GM18858 (cell line): ENCODE results near the gene XCR1.
"Not testable (repeated sequence)": the region's sequence is repeated elsewhere in the genome, so short reads cannot be mapped to it uniquely, and the experiment has no call there.

Experiments
- ATAC-seq: cut with Tn5 transposase; IDR thresholded peaks from one replicate; pipeline ENCODE4 v1.9.1; 2021; ENCODE audit not compliant: unreplicated experiment

XCR1 gene

DNA sequence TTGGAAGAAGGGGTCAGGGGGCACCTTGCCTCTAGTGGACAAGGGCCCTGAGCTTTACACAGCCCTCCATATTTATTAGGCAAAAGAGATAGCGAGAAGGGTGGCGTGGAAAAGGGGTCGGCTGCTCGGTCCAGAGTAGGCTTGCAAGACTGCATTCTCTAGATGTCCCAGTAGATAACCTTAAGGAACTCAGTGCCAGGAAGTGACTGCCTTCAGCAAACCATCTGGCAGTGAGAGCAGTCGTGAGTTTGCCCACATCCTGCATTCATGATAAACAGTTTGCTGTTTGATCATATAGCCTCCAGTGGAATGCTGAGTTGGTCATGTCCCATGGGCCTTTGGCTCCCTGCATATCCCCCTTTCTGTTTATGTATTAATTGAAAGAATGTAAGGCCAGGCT, 18.9 kb upstream of the XCR1 start:
- ATAC-seq: not testable (repeated sequence)

DNA sequence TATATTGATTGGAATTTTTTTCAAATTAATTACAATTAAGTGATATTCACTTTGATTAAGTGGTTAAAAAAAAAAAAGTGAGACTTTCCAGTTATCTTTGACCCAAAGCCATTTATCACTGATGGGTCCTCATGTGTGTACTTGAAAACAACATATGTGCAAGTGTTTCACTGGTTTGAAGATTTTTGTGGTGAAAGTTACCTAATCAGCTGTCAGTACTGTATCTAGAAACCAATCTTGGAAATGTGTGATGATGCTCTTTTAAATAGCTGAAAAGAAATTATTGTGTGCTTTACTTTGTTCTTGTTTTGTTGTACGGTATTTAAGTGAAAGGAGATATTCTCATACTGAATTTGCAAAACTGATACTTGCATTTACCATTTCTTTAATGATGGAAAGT, 11.6 kb upstream of the XCR1 start:
- no peak for ATAC-seq

DNA sequence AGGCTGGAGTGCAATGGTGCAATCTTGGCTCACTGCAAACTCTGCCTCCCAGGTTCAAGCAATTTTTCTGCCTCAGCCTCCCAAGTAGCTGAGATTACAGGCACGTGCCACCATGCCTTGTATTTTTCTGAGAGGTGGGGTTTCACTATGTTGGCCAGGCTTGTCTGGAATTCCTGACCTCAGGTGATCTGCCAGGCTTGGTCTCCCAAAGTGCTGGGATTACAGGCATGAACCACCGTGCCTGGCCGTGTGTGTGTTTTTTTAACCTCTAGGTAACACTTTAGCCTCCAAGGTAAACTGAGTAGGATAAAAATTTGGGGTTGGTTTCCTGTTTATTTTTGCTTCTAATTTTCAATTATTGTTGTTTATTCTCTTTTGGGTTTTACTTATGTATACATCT, 10.8 kb upstream of the XCR1 start:
- not testable (repeated sequence) for ATAC-seq

DNA sequence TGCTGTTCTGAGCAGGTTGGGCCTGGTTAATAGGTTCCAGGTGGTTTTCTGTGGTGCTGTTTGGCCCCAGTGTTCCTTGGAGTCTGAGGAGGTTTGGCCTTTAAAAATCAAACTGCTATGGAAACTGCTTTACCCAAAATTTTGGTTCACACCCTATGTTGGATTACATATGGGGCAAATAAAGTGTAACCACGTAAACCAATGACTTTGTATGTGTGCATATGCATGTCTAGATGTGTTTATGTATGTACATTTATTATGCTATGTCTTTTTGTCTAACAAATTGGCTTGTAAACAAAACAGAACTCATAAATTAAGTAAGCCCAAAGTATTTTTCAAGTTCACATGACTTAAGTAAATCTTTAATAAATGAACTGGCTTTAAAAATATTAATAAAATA, 8.9 kb upstream of the XCR1 start:
- no peak for ATAC-seq

DNA sequence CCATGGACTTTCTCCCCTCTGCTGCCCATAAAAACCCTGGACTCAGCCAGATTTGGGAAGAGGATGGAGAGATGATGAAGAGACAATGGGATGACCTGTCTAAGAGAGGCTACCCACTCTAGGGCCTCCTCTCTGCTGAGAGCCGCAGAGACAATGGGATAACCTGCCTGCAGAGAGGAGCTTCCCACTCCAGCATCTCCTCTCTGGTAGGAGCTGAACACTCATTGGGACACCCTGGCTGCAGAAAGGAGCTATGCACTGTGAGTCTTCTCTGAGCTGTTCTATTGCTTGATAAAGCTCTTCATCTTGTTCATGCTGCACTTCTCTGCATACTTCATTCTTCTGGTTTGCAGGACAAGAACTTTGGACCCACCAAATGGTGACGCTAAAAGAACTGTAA, 4.5 kb upstream of the XCR1 start:
- no peak for ATAC-seq

DNA sequence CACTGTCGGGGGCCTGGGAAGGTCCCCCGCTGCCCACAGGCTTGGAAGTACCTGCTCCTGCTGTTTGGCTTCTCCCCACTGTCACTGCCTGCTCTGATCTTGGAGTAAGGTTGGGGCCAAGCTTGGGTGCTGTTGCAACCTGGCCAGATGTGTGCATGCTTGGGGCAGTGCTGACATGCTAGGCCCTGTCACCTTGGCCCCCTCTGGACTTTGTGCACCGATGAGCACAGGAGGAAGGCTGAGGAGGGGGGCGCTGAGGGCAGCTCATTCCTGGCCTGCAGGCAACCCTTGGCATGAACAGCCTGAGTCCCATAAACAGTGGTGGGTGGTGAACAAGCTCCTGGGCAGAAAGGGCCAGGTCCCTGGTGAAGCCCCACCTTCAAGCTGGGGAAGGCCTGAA, 4.0 kb upstream of the XCR1 start:
- no peak for ATAC-seq

DNA sequence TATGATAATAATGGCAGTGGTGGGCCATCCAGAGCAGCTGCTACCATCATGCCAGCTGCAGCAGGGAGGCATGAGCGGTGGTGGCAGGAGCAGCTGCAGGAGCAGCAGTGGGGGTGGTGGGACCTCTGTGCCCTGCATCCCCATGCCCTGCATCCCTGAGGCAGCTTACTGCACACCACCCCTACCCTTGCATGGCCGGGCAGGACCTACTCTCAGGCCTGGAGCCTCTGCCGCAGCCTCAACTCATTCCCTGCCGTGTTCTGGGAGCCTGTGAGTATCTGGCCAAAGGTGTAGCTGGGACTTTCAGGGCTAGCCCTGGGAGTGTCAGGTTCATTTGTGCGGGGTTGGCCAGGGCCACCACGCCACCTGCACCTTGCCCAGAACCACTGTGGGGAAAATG, 3.3 kb upstream of the XCR1 start:
- ATAC-seq: no peak

DNA sequence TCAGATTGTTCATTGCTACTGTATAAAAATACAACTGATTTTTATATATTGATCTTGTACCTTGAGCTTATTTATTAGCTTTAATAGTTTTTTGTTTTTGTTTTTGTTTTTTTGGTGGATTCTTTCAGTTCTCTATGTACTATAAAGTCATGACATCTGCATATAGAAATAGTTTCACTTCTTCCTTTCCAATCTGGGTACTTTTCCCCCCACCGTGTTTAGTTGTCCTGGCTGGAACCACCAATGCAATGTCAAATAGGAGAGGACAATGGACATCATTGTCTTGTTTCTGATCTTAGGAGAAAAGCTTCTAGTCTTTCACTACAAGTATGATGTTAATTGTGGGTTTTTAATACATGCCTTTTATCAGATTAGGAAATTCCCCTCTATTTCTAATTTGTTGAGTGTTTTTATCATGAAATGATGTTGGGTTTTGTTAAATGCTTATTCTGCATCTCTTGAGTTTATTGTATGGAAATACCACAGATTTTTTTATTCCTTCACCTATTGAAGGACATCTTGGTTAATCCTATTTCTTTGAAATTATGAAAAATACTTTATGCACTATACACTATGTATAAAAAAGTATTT, 2.8 kb upstream of the XCR1 start:
- no peak for ATAC-seq

DNA sequence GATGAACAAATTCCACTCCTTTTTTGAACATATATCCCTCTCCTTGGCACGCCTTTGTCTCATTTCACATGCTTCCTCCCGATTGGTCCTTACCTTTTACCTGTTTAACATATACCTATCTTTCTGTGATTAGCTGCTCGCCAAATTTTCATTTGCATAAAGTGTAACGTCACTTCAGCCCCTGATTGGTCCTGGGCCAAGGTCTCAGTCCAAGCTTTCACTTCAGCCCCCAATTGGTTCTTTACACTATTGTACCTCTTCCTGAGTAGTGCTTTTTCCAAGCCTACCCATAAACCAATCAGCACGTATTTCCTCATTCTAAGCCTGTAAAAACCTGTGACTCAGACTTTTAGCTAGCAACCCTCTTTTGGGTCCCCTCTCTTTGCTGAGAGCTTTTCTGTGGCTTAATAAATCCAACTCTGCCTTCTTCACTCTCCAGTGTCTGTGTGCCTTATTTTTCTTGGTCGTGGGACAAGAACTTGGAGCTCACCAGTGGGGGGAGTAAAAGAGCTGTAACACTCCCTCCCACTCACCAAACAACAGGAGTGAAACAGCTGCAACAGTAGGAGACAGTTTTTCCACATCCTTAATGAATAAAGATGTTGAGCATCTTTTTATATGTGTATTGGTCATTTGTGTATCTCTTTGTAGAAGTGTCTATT, 584 bp upstream of the XCR1 start:
- no peak for ATAC-seq

DNA sequence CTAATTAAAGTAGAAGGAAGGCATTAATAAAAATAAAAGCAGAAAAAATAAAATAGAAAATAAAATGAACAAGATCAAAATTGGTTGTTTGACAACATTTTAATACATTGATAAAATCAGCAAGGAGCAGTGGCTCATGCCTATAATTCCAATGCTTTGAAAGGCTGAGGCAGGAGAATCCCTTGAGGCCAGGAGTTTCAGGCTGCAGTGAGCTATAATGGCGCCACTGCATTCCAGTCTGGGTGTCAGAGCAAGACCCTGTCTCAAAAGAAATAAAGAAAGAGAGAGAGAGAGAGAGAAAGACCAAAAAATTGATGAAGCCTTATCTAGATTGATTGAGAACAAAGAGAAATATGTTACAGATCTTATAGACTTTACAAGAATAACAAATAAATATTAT, 2.1 kb downstream of the XCR1 start:
- no peak for ATAC-seq

DNA sequence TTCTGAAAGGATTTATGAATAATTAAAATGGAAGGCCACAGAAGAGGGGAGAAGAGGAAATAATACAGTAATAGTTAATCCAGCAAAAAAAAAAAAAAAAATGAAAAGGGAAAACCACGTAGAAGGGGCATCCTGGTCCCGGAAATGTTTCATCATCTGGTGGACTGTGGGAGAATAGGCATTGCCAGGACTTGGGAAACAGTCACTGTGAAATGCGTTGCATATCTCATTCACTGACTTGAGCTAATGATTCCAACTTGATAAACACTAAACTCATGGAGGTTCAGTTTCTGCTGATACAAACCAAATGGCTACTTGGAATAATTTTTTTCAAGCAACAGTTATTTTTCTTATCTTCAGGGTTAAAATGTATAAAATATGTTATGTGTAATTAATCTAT, 3.2 kb downstream of the XCR1 start:
- no peak for ATAC-seq

DNA sequence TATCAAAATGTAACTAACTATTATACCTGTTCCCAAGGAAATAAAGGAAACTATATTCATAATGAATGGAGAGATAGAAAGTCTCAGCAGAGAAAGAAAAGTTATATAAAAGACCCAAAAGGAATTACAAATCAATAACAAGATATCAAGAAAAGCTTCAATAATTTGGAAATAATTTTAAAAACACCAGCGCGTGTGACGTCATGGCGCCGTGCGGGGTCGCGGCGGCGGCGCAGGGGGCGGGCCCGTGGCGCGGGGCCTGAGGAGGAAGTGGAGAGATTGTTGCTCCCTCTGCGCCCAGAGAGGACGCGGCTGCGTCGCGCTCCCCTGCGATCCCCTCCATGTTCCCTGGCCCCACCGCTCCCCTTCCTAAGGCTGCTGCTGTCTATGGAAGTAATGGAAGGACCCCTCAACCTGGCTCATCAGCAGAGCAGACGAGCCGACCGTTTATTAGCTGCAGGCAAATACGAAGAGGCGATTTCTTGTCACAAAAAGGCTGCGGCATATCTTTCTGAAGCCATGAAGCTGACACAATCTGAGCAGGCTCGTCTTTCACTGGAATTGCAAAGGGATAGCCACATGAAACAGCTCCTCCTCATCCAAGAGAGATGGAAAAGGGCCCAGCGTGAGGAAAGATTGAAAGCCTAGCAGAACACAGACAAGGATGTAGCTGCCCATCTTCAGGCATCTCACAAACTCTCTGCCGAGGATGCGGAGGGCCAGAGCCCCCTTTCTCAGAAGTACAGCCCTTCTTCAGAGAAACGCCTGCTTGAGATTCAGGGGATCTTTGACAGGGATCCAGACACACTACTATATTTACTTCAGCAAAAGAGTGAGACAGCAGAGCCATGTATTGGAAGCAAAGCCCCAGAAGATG, 4.1 kb downstream of the XCR1 start:
- ATAC-seq: no peak

DNA sequence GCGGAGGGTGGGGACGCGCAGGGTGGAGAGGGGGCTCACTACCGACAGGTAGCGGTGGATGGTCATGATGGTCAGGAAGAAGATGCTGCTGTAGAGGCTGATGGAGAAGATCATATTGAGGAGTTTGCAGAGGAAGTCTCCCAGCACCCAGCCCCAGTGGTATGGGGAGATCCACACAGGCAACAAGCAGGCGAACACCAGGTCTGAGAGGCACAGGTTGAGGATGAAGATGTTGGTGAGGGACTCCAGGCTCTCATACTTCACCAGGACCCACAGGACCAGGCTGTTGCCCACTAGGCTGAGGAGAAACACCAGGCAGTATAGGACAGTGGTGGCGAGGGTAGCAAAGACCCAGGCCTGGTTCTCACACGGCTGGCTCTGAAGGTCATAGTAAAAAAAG, 5.8 kb downstream of the XCR1 start:
- ATAC-seq: no peak

DNA sequence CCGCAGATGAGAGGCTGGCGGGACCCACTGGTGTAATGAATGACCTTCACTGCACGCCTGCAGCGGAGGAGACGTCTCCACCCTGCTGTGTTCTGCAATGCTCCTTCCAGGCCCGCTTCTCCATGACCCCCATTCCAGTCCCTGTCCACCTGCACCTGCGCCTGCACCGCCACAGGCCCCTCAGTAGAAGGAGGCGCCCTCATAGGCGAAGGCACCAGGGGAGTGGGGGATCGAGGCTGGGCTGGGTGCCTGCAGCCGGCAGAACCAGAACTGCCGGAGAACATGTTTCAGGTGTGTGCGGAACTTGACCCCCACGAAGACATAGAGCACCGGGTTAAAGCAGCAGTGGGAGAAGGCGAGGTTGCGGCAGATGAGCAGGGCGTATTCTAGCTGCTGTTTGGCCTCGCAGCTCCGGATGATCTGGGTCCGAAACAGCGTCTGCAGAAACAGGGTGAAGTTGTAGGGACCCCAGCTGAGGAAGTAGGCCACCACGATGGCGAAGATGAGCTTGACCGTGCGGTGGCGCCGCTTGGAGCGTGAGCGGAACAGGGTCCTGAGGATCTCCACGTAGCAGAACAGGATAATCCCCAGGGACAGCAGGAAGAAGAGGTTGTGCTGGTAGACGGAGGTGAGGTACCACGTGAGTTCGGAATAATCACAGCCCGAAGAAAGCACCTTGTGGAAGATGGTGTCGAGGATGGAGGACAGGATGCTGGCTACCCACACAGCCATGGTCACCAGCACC, 6.3 kb downstream of the XCR1 start:
- ATAC-seq: no peak

DNA sequence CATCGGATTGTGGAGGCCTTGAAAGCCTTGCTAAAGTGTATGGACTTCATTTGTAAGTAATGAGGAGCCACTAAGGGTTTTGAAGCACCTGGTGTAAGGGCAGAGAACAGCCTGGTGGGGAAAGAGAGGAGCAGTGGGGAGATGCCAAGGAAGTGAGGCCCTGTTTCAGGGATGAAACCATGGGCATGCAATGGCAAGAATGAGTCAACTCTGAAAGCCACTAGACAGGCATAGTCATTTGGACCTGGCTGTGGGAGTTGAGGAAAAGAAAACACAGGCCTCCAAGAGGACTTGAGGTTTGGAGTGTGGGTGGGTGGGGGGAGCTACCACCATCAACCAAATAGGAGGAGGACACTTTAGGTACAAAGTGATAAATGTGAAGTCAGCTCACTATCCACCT, 7.6 kb downstream of the XCR1 start:
- ATAC-seq: no peak

DNA sequence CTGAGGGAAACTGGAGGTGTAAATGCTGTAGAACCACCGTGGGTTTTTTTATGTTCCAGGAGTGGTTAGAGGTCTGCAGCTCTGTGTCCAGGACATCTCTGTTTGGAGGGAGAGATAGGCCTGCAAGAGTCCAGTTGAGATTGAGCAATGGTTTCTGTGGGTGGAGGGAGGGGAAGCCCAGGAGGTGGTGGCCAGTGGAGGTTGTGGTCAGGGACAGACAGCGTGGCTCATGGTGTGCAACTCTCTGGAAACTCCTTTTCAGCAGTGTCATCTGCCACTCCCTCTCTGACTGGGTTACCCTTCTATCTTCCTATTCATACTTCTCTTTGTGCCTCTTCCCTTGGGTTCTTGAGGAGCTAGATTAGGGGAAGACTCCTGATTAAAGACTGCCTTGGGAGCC, 9.6 kb downstream of the XCR1 start:
- no peak for ATAC-seq

DNA sequence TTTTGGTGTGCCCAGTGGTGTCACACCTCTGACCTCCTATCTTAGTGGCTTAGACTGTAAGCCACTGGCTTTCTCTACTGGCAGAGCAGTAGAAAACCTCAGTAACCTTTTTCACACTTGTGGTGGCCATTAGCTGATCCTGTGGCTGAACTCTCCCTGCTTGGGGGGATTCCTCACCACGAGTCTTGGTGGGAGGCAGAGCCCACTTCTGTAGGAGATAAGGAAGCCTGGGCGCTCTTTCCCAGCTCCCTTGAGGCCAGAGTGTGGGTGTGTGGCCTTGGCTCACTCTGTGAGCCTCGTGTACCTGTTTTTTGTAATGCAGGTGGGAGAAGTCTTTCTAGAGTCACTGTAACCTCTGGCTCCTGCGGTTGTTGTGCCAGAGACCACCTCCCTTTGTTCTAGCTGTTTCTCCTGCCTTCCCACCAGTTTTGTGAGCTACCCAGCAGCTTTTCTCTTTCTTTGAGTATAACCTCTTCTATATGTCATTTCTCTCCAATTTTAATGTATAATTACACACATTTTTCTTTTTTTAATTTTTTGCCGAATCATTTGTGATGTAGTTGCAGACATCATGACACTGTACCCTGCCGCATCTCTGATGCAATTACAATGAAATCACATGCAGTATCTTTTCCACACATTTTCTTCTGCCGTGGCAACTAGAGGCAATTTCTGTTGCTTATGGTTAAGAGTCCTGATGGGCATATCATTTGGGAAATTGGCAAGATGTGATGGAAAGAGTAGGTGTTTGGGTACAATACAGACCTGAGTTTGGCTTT, 13.8 kb downstream of the XCR1 start:
- ATAC-seq: no peak

DNA sequence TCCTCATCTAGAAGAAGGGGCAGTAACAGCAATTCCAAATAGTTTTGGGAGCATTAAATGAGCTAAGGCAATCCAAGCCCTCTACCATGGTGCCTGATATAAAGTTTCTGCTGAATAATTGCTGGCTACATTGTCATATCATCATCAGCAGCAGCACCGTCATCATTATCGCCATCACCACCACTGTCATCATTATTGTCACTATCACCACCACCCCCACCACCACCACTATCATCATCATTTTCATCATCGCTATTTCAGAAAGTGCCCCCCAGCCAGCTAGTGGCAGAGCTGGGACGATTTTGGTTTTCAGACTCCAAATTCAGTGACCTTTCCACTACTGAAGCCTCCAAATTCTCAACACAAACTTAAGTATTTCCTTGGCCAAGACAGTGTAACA, 15.0 kb downstream of the XCR1 start:
- ATAC-seq: no peak

DNA sequence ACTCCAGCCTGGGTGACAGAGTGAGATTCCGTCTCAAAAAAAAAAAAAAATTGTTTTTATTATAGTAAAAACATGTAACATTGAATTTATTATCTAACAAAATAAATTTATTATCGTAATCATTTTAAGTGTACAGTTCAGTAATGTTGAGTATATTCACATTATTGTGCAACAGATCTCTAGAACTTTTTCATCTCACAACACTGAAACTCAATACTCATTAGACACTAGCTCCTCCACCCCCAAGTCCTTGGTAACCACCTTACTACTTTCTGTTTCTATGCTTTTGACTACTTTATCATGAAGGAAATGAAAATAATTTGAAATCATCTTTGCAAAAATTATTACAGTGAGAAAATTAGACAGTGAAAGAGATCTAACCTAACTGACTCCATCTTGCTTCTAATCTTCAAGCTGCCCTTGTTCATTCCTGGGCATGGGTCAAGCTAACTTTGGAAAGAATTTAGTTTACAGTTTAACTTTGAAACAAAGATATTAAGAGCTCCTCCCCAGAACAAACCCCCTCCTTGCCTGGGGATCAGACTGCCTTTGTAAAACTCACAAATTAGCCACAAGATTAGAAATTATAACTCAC, 16.7 kb downstream of the XCR1 start:
- no peak for ATAC-seq

DNA sequence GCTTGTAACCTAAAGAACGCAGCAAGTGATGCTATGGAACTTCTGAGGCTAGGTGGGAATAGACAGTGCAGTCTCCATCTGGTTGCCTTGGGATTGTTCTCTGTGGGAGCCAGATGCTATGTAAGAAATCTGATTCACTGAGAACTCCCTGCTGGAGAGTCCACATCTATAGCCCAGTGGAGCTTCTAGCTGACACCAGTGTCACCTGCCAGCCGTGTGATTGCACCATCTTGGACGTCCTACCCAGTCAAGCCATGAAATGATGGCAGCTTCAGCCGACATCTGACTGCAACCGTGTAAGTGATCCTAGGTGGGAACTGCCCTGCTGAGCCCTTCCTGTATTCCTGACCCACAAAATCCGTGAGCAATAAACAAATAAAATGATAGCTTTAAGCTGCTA, 19.2 kb downstream of the XCR1 start:
- no peak for ATAC-seq
